GM12875 (cell line): ENCODE results near the gene BEX4.

ENCODE experiments used
- H3K4me3 ChIP-seq: one replicate; pipeline ENCODE4 v1.5.1; 2011; ENCODE audit warnings: low read depth, low read length, control low read depth
- CTCF ChIP-seq: IDR thresholded peaks from 2 replicates; pipeline ENCODE4 v1.5.1; 2011; ENCODE audit warnings: low read depth, mild to moderate bottlenecking, control low read depth, inconsistent platforms, low read length, moderate library complexity, borderline replicate concordance; ENCODE audit not compliant: insufficient read depth

The BEX4 gene

GRCh38 chrX:103258275-103258674 is 43.4 kb downstream of the BEX4 start:
- no peak for TF ChIP-seq CTCF
- H3K4me3 ChIP-seq, result no peak overlapping the region
